HG03064 (cell line): Measurements from ENCODE around the gene SYF2.
A peak's percentile ranks its signal among the peaks of the same experiment; 100 is the strongest.
"Not testable (repeated sequence)": the region's sequence is repeated elsewhere in the genome, so short reads cannot be mapped to it uniquely, and the experiment has no call there.

Source experiments
- ATAC-seq: cut with Tn5 transposase; IDR thresholded peaks from one replicate; pipeline ENCODE4 v1.9.1; 2021; ENCODE audit warnings: low read depth; ENCODE audit not compliant: unreplicated experiment

The SYF2 gene

DNA sequence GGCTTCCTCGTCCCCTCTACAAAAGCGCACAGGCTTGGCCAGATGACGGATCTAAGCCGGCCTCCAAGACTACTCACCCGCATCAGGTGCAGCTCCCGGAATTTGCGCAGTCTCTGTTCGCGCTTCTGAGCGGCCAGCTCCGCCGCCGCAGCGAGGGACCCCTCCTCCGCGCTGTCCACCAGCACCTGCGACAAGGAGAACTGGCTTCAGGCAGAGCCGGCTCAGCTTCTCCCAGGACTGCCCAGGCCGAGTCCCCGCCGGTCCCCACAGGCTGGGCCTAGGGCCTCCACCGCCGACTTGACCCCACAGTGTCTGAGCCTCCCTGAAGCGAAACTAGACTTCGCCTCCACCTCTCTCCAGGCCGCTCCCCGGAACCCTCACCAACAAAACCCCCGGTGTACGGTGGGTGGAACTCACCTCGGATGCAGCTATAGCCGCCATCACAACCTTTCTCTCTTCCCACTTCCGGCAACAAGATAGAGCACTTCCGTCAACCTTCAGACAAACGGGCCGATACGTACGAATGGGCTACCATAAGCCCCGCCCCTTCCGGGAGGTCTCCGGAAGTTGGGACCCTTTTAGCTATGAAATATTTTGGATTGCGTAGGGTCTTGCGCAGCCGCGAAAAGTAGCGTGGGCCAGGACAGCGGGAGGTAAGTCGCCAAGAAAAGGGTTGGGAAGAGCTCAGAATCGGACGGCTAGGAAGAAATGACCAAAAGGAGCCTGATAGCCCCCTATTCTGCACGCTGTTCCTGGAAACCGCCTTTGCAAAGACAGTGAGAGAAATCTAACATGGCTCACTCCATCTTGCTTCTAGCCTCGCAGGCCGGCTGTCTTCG is at the start of gene SYF2:
Gene SYF2, minus strand, starts transcription at position 476 of the 839 bp plus-strand sequence. Its CDS starts 35 bp downstream, at position 441.
- ATAC-seq: no peak

DNA sequence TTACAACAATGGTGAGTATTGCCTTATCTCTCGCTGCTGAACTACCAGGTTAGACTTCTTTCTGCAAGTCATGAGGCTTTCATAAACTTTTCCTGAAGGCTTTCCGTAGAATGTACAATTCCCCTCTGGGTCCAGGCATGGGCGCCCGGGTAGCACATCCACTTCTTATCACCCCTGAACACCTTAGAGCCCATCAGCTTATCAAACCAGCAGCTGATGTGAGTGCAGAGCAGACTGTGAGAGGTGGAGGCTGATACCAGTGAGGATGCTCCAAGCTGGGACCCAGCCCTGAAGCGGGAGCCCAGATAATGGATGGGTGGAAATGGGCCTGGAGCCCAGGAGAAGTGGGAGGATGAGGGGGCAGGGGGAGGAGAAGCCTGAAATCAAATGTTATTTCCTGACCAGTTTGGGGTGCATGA is 47.4 kb upstream of the SYF2 start:
- not testable (repeated sequence) for ATAC-seq

DNA sequence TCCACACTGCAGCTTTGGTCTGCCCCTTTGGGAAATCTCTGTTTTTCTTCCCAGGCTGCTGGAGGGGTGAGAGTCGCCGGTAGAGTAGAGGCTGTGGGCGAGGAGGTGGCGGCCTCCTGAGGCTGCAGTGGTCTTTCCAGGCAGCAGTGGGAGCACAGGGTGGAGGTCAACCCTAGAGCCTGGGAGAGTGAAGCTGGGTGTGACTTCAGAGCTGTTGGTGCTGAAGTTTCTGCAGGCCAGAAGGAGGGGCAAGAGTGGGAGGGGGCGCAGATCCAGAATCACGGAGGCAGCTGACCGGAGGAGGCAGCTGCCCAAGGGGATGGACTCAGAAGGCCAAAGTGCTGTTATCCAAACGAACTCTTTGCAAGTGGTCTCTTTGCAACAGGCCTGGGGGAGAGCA is 46.5 kb upstream of the SYF2 start:
- not testable (repeated sequence) for ATAC-seq

DNA sequence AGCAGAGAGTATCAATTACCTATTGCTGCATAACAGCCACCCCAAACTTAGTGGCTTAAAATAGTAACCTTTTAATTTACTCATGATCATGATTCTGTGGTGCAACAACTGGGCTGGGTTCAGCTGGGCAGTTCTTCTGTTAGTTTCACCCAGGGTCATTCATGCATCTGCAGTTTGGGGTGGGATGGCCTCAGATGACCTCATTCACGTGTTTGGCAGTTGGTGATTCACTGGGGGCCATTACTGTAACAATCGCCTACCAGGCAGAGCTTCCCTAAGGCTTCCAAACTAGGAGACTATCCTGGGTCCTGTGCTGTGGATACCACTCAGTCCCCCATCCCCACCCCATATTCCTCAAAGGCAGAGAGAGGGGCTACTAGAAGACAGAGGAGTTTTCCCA is 46.1 kb upstream of the SYF2 start:
- ATAC-seq: not testable (repeated sequence)

DNA sequence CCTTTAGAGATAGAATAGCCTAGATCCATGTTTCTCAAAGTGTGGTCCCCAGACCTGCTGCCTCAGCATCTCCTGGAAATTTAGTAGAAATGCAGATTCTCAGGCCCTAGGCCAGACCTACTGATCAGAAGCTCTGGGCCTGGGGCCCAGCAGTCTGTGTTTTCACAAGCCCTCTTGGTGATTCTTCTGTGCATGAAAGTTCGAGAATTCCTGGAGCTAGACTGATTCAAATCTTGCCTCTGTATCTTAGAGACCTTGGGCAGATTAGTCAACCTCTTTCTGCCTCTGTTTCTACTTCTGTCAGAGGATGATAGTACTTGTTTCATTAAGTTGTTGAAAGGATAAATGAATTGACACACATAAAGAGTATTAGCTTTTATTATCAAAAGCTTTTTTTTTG is 45.0 kb upstream of the SYF2 start:
- not testable (repeated sequence) for ATAC-seq

DNA sequence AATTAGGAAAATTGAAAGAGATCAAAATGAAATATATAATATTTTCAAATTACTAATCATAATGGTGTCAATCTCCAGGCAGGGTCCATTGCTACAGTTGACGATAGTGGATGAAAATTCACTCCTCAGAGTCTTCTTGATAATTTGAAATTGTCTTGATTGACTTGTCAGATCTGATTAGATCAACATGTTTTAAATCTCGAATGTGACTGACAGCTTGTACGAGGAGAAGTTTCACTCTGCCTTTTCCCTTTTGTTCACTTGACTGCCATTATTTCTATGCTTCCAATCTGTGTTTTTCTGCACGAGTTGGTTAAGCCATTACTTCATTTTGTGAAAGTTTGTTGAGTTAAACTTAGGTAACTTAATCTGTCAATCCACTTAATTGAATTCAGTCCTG is 43.3 kb upstream of the SYF2 start:
- ATAC-seq: not testable (repeated sequence)

DNA sequence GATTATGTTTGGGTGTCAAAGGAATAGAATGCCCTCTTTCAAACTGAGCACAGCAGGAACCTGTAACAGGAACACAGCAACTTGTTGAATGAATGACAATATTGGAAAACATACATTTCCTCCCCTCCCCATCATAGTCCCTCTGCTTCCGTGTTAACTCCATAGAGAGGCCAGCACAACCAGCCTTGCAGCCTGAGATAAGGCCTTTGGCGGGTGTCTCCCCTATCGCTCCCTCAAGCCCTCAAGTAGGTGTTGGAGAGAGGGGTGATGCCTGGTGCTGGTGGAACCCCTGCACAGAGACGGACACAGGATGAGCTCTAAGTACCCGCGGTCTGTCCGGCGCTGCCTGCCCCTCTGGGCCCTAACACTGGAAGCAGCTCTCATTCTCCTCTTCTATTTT is 39.9 kb upstream of the SYF2 start, which contains the start of gene RHD:
Gene RHD, plus strand, starts transcription at position 272 of the 400 bp plus-strand sequence. Its CDS starts 39 bp downstream, at position 311.
- not testable (repeated sequence) for ATAC-seq

DNA sequence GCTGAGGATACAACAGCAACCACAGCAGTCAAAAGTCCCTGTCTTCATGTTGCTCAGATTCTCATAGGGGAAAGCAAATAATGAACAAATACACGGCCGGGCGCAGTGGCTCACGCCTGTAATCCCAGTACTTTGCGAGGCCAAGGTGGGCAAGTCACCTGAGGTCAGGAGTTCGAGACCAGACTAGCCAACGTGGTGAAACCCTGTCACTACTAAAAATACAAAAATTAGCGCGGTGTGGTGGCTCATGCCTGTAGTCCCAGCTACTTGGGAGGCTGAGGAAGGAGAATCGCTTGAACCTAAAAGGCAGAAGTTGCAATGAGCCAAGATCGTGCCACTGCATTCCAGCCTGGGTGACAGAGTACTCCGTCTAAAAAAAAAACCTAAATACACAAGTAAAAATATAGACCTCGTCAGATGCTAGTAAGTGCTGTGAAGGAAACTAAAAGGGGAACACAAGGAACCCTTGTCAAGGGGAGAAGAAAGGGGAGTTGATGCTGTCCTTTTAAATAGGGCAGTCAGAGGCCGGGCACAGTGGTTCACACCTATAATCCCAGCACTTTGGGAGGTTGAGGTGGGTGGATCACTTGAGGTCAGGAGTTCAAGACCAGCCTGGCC is 36.0 kb upstream of the SYF2 start:
- ATAC-seq: not testable (repeated sequence)

DNA sequence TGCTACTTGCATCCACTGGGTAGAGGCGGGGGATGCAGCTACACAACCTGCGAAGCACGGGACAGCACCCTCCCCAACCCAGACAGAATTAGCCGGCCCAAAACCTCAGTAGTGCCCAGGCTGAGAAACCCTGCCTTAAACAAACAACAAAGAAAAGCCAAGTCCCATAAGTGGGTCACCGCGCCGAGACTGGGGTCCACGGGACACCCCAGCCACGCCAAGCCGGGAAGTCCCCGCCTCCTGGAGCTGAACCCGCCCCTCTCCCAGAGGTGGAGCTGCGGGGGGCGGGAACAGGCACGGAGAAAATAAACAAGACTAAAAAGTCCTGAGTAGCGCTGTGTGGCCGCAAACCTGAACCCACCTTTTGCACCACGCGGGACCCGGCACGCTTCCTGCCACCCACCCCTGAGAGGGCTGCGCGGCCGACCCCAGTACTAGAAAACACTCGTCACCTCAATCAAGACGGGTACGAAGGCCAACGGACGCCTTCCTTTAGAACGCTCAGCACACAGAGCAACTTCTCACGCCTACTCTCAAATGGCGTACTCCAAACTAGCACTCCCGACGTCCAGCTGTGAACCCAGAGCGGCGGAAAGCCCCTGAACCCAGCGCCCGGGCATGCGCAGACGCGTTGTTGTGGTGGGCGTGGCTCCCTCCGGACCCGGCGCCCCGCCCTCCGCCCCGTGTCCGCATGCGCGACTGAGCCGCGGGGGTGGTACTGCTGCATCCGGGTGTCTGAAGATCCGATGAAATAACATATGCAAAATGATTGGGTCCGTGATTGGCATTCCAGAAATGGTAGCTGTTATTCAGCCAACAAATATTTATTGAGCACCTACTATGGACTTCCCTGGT is 35.2 kb upstream of the SYF2 start:
- ATAC-seq: peak; percentile 52

DNA sequence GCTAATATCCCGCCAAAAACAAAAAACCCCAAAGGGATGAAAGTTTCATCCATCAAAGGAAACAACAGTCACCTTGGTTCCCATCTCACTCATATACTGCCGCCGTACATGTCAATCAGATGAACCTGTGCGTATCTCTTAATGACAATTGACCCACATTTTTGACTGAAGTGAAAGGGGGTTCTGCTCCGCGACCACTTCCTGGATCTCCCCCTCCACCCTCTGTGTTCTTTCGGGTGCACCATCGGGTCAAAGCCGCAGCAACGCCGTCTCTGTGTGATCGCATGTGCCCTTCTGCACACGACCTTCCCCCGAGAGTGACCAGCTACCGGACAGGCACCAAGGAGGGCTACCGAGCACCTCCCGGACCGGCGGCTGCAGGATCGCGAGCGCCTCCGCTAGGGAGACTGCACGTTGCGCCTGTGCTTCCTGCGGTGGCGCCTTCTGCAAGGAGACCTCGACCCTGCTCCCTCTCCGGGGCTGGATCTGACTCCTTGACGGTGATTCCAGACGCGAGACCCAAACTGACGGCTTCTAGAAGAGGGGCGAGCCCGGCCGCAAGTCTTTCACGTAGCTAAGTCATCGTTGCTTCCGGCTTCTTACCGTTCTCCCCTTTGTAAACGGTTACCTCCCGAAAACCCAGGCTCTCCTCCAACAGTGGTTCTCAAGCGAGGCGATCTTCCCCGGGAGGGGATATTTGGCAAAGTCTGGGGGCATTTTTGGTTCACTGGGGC is 34.4 kb upstream of the SYF2 start:
- ATAC-seq: peak; percentile 32

DNA sequence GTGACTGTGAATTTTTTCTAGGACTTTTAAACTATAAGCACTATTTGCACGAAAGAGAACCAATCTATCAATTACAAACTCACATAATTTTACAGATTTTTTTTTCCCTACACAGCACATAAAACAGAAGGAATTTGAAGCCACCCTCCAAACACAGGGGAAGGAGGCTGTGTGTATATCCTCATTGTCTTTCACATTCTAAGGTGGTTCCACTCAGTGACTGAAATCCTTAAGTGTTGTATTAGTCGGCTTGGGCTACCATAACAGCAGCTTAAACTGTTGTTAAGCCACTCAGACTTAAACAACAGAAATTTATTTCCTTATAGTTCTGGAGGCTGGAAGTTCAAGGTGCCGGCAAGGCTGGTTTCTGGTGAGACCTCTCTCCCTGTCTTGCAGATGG is 28.0 kb upstream of the SYF2 start:
- ATAC-seq: not testable (repeated sequence)

DNA sequence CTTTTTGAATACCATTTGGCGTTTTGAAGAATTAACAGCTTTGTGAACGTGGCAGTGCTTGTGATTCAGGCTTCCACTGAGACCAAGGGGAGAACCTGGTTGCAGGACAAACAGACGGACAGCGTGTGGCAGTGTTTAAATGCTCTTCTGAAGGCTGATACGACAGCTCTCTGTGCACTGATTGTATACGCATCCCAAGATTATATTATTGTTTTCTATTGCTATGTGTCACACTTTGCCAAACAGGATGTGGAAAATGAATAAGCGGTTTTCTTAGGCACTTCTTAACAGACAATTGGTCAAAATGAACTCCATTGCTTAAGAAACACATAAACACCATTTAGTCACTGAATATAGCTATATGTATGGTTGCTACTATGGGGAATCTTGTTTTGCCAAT is 27.5 kb upstream of the SYF2 start:
- not testable (repeated sequence) for ATAC-seq

DNA sequence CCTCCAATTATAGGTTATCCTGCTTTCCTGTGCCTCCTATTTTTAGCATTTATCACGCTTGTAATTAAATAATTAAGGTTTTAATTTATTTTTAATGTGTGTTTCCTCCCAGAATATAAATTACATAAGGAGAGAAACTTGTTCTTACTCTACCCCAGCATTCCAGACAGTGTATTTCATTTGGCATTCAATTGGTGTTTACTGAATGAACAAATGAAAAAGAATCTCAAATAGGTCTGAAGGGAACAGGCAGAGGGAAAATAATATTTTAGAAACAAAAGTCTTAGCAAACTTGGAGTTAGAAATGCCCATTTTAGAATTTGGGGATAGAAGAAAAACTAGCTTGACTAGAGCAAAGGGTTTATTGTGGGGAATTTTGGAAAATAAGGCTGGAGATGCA is 24.9 kb upstream of the SYF2 start:
- ATAC-seq: no peak

DNA sequence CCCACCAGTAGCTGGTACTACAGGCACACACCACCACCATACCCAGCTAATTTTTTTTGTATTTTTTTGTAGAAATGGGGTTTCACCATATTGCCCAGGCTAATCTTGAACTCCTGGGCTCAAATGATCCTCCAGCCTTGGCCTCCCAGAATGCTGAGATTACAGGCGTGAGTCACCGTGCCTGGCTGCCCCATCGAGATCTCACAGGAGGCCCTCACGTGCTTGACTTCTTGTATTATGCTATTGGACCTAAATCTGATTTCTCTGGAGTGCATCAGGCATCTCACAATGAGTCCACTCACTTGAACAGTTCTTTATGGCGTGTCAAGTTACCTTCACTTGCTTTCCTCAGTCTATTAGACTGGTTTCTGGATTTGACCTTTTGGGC is 24.3 kb upstream of the SYF2 start:
- ATAC-seq: no peak

DNA sequence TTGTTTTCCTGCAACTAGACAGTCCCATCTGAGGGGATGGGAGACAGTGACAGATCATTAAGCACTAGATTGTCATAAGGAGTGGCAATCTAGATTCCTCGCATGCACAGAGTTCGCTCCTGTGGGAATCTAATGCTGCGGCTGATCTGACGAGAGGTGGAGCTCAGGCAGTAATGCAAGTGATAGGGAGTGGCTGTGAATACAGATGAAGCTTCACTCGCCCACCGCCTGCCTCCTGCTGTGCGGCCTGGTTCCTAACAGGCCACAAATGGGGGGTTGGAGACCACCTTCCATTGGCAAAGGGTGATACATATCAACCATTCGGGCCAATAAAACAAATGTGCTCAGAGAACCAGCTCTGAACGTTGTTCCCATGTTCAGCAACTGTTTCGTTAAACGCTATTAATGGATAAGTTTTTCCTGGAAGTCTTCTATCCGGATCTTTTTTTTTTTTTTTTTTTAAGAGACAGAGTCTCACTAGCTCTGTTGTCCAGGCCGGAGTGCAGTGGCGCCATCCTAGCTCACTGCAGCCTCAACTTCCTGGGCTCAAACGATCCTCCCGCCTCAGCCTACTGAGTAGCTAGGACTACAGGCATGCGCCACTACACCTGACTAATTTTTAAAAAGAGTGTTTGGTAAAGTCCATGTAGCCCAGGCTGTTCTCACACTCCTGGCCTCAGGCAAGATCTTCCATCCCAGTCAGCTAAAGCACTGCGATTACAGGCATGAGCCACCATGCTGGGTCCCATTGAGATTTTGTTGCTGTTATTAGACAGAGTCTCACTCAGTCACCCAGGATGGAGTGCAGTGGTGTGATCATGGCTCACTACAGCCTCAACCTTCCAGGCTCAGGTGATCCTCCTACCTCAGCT is 23.6 kb upstream of the SYF2 start:
- no peak for ATAC-seq

DNA sequence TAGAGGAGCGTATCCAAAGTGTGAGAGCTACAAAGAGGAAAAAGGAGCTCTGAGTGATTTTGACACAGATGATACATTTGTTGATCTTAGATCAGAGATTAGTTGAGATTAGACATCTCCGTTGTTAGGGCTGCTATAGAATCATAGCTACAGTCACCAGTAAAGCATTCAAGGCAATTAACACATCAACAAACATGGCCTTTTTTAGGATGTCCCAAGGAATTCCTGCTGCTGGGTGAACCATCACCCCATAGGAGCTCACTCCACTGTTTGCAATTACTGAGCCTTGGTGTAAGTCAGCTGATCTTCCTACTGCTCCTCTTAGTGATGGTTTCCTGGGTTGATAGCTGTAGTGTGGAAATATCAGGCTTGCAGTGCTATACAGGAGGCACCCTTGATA is 21.6 kb upstream of the SYF2 start:
- no peak for ATAC-seq

DNA sequence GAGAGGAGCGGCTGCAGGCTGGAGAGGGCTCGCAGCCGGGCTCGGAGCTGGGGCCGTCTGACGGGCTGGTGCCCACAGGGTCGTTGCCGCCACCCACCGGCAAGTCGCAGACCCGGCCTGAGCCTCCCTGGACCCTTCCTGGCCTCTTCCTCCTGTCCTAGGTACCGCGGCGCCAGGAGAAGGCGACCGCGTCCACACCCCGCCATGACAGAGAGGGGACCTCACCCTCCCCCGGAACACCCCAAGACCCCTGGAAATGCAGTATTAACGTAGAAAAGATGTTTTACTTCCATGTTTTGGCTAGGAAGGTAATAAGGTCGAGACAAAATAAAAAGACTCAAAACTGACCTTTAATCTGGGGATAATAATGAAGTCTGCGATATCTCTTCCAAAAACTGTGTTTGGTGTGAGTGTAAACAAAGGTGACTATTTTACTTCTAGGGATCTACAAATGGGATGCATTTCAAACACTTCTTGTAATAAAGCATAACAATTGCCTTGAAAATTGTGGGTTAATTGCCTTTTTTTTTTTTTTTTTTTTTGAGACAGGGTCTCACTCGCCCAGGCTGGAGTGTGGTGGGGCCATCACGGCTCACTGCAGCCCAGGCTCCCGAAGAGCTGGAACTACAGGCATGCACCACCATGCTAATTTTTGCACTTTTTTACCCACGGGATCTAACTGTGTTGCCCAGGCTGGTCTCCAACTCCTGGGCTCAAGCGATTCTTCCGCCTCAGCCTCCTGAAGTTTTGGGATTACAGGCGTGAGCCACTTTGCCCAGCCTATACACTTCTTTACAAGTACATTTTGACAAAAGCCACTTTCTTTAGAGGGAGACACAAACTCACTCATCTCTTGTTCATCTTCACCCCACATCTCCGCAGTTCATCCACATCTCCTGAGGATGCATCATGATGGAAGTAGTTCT is 15.8 kb upstream of the SYF2 start:
- ATAC-seq: peak; percentile 23
